ES-I3 (cell line): ENCODE results near the gene PALS1.
A peak's percentile ranks its signal among the peaks of the same experiment; 100 is the strongest.

Experiments
- H3K36me3 ChIP-seq: 2 replicates; pipeline ENCODE4 v1.6.1; 2013; ENCODE audit warnings: mild to moderate bottlenecking, low read length, control low read depth, moderate library complexity; ENCODE audit not compliant: insufficient read depth
- H3K4me1 ChIP-seq: 2 replicates; pipeline ENCODE4 v1.6.1; 2013; ENCODE audit warnings: mild to moderate bottlenecking, control low read depth, low read length; ENCODE audit not compliant: insufficient read depth
- H3K9ac ChIP-seq: 2 replicates; pipeline ENCODE4 v1.6.1; 2013; ENCODE audit warnings: low read depth, mild to moderate bottlenecking, low read length, moderate library complexity
- H3K9me3 ChIP-seq: 2 replicates; pipeline ENCODE4 v1.6.1; 2013; ENCODE audit warnings: mild to moderate bottlenecking, low read length, moderate library complexity; ENCODE audit not compliant: control insufficient read depth, insufficient read depth

PALS1 gene

DNA sequence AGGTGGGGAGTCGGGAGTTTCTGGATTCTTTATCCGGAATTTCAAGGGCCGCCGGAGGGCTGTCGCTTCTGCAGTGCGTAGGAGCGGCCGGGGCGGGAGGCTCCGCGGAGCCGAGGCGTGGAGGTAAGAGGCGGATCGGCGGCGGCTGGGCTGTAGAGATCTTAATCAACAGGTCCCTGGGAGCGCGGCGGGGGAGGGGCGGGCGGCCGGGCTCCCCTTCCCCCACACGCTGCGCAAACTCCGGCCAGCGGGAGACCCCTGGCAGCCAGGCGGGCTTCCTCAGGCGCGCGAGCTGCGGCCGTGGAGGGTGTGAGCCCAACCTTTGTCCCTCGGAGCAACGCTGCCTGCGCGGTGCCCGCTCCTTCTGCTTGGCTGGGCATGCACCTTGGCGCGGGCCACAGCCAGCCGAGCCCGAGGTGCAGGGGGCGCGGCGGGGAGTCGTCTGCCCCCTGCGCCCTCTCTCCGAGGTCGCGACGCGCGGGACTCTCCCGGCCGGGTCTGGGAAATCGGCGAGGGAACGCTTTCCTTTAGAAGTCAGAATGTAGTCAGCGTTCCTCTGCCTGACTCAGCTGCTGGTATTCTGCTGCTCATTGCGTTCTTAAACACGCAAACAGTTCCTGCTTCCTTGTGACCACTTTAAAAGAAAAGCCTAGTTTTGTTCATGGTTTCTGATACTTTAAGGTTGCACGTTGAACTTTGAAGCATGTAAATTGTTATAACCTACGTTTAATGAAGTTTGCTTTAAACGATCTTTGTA lies at the start of gene PALS1:
TSS of gene PALS1 (plus strand) at position 25 of the 757 bp plus-strand sequence. CDS start 37,736 bp downstream, outside the sequence.
- H3K36me3 ChIP-seq = no peaks in the 10 kb centered on the region
- H3K4me1 ChIP-seq = no peaks in the 10 kb centered on the region
- H3K9ac ChIP-seq = peak within 1 kb of the TSS; percentile 84
- no peaks in the 10 kb centered on the region for H3K9me3 ChIP-seq

DNA sequence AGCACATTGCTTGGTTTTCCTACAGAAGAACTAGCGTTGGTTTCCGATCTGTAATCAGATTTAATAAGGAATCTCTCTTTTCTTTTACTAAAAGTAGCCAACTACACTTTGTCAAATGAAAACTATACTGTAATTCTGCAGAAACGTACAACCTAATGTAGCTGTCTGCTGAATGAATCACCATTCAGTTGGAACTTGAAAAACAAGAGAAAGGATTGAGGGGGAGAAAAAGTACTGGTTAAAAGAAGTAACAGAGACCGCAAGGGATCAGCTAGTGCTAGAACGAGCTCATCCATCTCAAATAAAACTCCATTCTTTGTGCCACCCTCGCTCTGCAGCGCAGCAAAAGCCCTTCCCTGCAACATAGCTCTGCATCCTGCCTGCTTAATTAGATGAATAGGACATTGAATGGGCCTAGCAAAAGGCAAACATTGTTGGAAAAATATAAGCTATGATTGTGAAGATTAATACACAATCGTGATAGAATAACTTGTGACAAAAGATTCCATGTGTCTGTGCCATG lies 49.4 kb upstream of the PALS1 start:
- H3K9ac ChIP-seq = no peak overlapping the region
- H3K36me3 ChIP-seq = no peaks in the 10 kb centered on the region
- H3K4me1 ChIP-seq = peaks cover 2% of the 10 kb centered on the region; the same call in 1 of the 2 replicates
- H3K9me3 ChIP-seq = no peaks in the 10 kb centered on the region

DNA sequence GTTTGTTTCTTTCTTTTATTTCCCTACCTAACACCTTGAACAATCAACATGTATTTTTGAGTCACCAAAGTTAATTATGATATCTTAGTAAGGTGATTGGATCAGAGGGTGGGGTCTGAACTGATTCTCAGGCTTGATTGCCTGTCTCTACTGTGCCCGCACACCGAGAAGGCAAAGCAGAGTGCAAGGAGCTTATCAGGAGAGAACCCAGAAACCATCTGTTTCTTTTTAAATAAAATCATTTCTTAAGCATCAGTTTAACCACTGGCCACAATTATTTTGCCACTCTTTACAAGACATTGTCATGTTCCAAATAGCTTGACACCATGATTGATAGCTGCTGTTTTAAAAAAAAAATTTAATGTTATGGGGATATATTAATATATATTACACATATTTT lies 48.9 kb upstream of the PALS1 start:
- Histone ChIP-seq H3K9ac (no peak overlapping the region), H3K9me3 (no peaks in the 10 kb centered on the region), H3K4me1 (no peaks in the 10 kb centered on the region), H3K36me3 (no peaks in the 10 kb centered on the region)

DNA sequence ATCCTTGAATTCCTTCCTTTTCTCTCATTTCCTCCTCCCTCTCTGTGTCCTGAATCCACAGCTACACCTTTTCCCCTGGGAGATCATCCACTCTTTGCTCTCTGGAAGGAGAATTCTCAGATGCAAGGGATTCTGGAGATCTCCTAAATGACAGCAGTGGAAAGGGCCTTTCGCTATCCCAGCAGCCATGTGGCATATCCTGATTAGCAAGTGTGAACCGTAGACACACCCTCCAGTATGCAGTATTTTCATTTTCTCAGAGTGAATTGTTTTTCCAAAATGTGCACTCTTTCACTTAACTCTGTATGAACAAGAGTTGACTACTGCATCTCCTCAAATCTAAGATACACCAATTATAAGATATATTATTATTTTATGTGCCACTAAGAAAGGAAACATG lies 46.0 kb upstream of the PALS1 start:
- Histone ChIP-seq H3K9ac (no peak overlapping the region), H3K36me3 (no peaks in the 10 kb centered on the region), H3K9me3 (no peaks in the 10 kb centered on the region), H3K4me1 (no peaks in the 10 kb centered on the region)

DNA sequence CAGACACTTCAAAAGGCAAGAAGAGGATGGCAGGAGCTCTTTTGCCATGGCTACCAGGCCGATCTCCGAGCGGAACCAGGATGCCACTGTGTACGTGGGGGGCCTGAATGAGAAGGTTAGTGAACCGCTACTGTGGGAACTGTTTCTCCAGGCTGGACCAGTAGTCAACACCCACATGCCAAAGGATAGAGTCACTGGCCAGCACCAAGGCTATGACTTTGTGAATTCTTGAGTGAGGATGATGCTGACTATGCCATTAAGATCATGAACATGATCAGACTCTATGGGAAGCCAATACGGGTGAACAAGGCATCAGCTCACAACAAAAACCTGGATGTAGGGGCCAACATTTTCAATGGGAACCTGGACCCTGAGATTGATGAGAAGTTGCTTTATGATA lies 42.2 kb upstream of the PALS1 start:
- no peak overlapping the region for H3K9ac ChIP-seq
- H3K9me3 ChIP-seq = no peaks in the 10 kb centered on the region
- no peaks in the 10 kb centered on the region for H3K36me3 ChIP-seq
- H3K4me1 ChIP-seq = no peaks in the 10 kb centered on the region

DNA sequence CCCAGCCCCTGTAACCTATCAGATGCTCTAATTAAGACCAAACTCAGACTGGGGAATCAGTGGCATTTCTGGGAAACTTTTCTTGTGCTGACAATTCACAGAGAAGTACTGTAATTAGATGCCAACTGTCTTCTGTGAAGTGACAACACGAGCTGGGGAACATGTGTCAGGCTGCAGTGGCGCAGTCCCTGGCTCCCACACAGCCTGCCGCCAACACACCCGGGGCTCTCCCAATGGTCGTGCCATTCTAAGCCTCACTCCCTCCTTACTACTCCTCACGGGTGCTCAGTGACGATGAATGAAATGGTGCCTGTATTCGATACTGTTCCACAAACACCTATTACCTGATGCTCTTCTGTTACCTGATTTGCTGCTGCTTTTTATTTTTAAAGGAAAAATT lies 33.4 kb upstream of the PALS1 start:
- Histone ChIP-seq H3K9ac (no peak overlapping the region), H3K36me3 (no peaks in the 10 kb centered on the region), H3K9me3 (no peaks in the 10 kb centered on the region), H3K4me1 (no peaks in the 10 kb centered on the region)

DNA sequence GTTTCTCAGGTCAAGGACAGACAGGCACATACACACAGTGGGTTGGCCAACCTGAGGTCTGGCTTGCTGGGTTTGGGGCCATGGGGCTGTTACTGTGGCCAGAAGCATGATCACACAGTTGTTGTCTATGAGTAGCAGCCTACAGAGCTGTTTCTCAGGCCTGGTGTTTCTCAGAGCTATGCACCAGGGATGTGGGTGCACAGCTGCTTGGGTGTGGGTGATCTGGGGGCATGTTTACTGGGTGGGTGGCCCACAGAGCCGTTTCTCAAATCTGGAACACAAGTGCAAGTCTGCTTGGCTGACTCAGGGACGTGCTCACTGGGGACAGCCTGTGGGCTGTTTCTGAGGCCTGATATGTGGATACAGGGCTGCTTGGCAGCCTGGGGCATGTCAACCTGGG lies 23.1 kb upstream of the PALS1 start:
- Histone ChIP-seq H3K4me1 (peaks cover 3% of the 10 kb centered on the region; the same call in 1 of the 2 replicates), H3K9me3 (no peaks in the 10 kb centered on the region), H3K36me3 (no peaks in the 10 kb centered on the region), H3K9ac (no peak overlapping the region)

DNA sequence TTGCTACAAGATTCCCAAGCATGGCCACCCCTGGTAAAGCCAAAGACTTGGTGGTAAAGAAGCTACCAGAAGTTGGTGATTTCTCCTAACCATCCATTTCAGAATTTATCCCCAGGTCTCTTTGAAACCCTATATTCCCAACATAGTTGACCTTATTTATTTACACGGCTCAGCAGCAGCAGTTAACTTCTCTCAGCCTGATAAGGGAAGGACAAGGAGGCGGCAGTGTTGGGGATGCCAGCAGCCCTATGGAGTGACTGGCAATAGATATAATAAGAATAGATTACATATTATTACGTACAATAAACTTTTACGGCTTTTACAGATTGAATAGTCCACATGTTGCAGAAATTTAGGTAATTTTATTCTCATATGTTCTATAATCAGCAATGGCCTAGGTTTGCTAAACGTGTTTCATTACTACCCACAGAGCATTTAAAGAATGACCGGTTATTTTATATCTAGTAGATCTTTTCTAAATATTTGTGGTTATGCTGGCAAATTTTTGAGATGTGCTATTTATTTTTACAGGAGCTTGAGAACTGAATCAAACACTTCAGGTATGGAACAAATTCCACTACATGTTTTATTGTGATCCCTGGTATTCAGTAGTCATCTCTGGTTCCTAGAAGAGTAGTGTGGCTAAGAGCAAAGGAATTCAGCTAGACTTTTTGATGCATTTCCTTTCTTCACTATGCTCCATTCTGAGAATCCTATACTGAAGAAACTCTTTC lies 19.8 kb upstream of the PALS1 start:
- Histone ChIP-seq H3K9me3 (no peaks in the 10 kb centered on the region), H3K9ac (no peak overlapping the region), H3K36me3 (no peaks in the 10 kb centered on the region), H3K4me1 (peaks cover 3% of the 10 kb centered on the region; the same call in 1 of the 2 replicates)

DNA sequence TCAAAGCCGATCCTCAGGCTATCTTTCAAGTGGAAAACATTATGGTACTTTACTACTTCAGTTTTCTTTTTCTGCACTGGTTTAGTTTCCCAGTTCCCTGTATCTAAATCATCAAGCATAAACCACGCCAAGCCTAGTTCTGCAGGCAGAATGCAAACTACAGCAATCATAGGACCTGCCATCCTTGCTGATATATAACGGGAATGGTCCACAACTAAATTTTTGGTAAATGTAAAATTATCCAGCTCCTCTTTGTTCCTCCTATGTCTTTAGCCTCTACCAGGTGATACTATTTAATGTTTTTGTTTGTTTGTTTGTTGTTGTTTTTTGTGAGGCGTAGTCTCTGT lies 19.3 kb upstream of the PALS1 start:
- H3K9ac ChIP-seq = no peak overlapping the region
- H3K9me3 ChIP-seq = no peaks in the 10 kb centered on the region
- no peaks in the 10 kb centered on the region for H3K36me3 ChIP-seq
- H3K4me1 ChIP-seq = peaks cover 3% of the 10 kb centered on the region; the same call in 1 of the 2 replicates

DNA sequence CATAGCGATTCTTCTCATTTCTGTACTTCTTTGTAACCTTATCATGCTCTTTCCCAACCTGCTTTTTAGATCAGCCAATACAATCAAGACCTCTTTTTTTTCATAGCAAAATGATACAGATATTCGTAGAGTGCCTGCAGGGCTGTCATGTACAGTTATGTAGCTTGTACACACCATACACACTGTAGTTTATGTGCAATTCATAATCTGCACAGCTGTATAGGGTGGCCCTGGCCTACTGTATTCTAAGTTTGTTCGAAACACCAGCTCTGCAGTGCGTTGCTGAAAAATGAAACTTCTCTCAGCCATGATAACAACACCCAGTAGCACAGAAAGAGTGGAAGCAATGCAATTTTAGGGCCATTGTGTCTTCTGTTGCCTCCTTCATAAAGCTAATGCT lies 15.7 kb upstream of the PALS1 start:
- Histone ChIP-seq H3K9me3 (no peaks in the 10 kb centered on the region), H3K9ac (no peak overlapping the region)

DNA sequence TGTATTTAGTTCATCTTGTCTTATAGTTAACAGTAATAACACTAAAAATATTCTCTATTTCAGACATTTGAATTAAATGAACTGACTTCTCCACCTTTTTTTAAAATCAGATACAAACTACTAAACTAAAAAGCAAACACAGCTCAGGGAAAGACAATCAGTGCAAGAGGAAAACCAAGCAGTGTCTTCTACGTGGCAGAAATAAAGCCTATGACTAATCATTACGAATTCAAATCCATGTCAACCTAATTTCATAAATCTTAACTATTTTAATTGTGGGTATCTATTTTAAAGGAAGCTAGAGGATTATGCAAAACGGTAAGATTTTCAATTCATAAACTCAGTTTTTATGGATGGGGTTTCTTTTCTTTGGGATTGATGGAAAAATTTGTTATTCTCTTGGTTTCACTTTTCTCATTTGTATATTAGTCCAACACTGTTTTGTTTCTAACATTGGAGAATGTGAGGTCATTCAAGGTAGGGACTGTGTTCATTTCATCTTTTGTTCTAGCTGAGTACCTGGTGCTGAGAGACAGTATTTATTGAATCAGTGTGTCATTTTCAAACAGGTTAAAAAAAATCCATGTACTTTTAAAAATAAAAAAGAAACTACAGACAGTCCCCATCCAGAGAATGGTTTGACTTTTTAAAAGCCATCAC lies 12.8 kb upstream of the PALS1 start:
- no peak overlapping the region for H3K9ac ChIP-seq
- H3K4me1 ChIP-seq = no peaks in the 10 kb centered on the region
- no peaks in the 10 kb centered on the region for H3K9me3 ChIP-seq
- H3K36me3 ChIP-seq = no peaks in the 10 kb centered on the region

More for the DNA sequence above, 15.7 kb upstream of the PALS1 start:
- Histone ChIP-seq H3K4me1 (no peaks in the 10 kb centered on the region), H3K36me3 (no peaks in the 10 kb centered on the region)

DNA sequence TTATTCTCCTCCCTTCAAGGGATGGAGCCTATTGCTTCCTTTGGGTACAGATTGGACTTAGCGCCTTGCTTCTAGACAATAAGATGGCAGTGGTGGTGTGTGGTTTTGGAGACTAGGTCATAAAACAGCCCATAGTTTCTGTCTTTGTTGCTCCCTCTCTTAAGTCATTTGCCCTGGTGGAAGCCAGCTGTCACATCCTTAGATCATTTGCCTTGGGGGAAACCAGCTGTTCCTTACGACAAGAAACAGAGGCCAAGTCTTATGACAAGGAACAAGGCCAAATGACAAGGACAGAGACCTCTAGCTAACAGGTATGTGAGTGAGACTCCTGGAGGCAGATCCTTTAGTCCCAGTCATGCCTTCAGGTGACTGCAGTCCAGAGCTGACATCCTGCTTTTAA lies 9.2 kb upstream of the PALS1 start:
- H3K36me3 ChIP-seq = no peaks in the 10 kb centered on the region
- H3K9ac ChIP-seq = no peak overlapping the region
- H3K4me1 ChIP-seq = no peaks in the 10 kb centered on the region
- H3K9me3 ChIP-seq = no peaks in the 10 kb centered on the region

DNA sequence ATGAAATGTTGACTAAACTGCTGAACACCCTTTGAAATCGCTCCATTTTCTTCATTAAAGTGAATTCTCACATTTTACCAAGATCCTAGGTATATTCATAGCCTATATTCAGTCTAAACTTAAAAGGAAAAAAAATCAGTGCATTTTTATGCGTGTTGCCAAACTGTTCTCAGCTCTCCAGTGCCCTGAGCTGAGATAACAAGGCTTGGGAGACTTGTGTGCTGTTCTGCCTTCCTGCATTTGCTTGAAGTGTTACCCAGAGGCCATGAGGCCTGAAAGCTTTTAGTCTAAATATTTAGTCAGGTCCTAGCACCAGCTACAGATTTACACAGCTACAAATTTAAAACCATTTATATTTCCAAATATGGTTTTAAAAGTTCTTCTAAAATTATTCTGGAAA lies 8.6 kb upstream of the PALS1 start:
- H3K9ac ChIP-seq = no peak overlapping the region
- no peaks in the 10 kb centered on the region for H3K9me3 ChIP-seq

DNA sequence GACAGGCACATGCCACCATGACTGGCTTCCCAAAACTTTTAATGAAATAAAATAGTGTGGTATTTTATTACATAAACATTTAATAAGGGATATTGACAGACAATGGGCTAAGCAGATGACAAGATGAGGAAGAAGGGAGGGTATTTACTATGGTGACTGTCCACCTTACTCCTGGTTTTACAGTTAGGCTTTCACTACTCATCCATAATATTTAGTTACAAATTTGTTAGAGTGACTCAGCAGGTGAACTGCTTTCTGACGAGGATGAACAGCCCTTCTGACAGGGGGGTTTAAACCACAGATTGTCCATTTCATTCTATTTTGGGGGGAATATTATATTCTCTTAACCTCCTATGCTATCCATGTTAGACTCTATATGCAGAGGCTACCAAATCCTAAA lies 3.6 kb upstream of the PALS1 start:
- Histone ChIP-seq H3K4me1 (no peaks in the 10 kb centered on the region), H3K9ac (no peak overlapping the region), H3K9me3 (no peaks in the 10 kb centered on the region), H3K36me3 (no peaks in the 10 kb centered on the region)

More for the DNA sequence above, 8.6 kb upstream of the PALS1 start:
- no peaks in the 10 kb centered on the region for H3K4me1 ChIP-seq
- H3K36me3 ChIP-seq = no peaks in the 10 kb centered on the region
